ENCODE data around the gene TTF2.
A peak's percentile ranks its signal among the peaks of the same experiment; 100 is the strongest.

Gene TTF2

GRCh38 chr1:117044217-117044616 lies 15.9 kb upstream of the TTF2 start:
- no CpG with 5 or more reads among the region's 1 CpG for WGBS (ENCODE audit: extremely low coverage, insufficient coverage, insufficient read length)
- Histone ChIP-seq H3K4me1 (ENCODE audit: control insufficient read depth in 1 of 2, insufficient read depth in 2 of 2, low read length in 2 of 2) (no peaks in the 10 kb centered on the region), H3K27ac (ENCODE audit: low read depth, low read length) (no peak overlapping the region), H3K27me3 (ENCODE audit: insufficient read depth, low read length) (no peaks in the 10 kb centered on the region), H3K9ac (ENCODE audit: low read length) (no peak overlapping the region), H4K8ac (ENCODE audit: low read depth, low read length) (no peak overlapping the region), H3K4me3 (ENCODE audit: low read depth, low read length) (no peak overlapping the region), H4K91ac (ENCODE audit: low read depth, low read length) (no peak overlapping the region), H3K36me3 (ENCODE audit: control insufficient read depth in 1 of 2, insufficient read depth in 2 of 2, low read length in 2 of 2) (no peaks in the 10 kb centered on the region), H2AFZ (ENCODE audit: insufficient read depth, low read length, poor library complexity) (no peak overlapping the region), H2BK5ac (ENCODE audit: low read depth, low read length, poor library complexity) (no peak overlapping the region), H3K79me2 (ENCODE audit: control insufficient read depth, insufficient read depth, low read length, poor library complexity) (no peaks in the 10 kb centered on the region), H2AK5ac (ENCODE audit: low read length) (no peak overlapping the region), H3K9me3 (ENCODE audit: insufficient read depth, low read depth, low read length) (no peaks in the 10 kb centered on the region), H2BK120ac (ENCODE audit: insufficient read depth, low read length, poor library complexity) (no peak overlapping the region), H3K79me1 (ENCODE audit: low read length) (no peaks in the 10 kb centered on the region), H4K12ac (ENCODE audit: low read depth, low read length) (no peak overlapping the region), H3K18ac (ENCODE audit: low read length) (no peak overlapping the region), H3K23ac (ENCODE audit: low read length) (no peak overlapping the region), H3K4ac (ENCODE audit: low read depth, low read length) (no peak overlapping the region), H3K14ac (ENCODE audit: low read length) (no peak overlapping the region), H3K4me2 (ENCODE audit: low read length) (no peak overlapping the region), H2BK12ac (ENCODE audit: low read length) (no peak overlapping the region)
- no peak for DNase-seq

GRCh38 chr1:117045644-117046043 lies 14.5 kb upstream of the TTF2 start:
- no peak overlapping the region for H2BK5ac ChIP-seq (ENCODE audit: low read depth, low read length, poor library complexity)
- H2AK5ac ChIP-seq (ENCODE audit: low read length), result no peak overlapping the region
- no peak overlapping the region for H2AFZ ChIP-seq (ENCODE audit: insufficient read depth, low read length, poor library complexity)
- no peak overlapping the region for H3K27ac ChIP-seq (ENCODE audit: low read depth, low read length)
- H3K4me3 ChIP-seq (ENCODE audit: low read depth, low read length), result no peak overlapping the region
- H4K8ac ChIP-seq (ENCODE audit: low read depth, low read length), result no peak overlapping the region
- no CpG with 5 or more reads among the region's 2 CpGs for WGBS (ENCODE audit: extremely low coverage, insufficient coverage, insufficient read length)
- no peak overlapping the region for H2BK120ac ChIP-seq (ENCODE audit: insufficient read depth, low read length, poor library complexity)
- H3K9me3 ChIP-seq (ENCODE audit: insufficient read depth, low read depth, low read length), result no peaks in the 10 kb centered on the region
- H4K91ac ChIP-seq (ENCODE audit: low read depth, low read length), result no peak overlapping the region
- H3K9ac ChIP-seq (ENCODE audit: low read length), result no peak overlapping the region
- H2BK12ac ChIP-seq (ENCODE audit: low read length), result no peak overlapping the region
- no peaks in the 10 kb centered on the region for H3K36me3 ChIP-seq (ENCODE audit: control insufficient read depth in 1 of 2, insufficient read depth in 2 of 2, low read length in 2 of 2)
- no peak overlapping the region for H3K23ac ChIP-seq (ENCODE audit: low read length)
- H3K79me1 ChIP-seq (ENCODE audit: low read length), result no peaks in the 10 kb centered on the region
- H3K4me1 ChIP-seq (ENCODE audit: control insufficient read depth in 1 of 2, insufficient read depth in 2 of 2, low read length in 2 of 2), result no peaks in the 10 kb centered on the region
- H3K79me2 ChIP-seq (ENCODE audit: control insufficient read depth, insufficient read depth, low read length, poor library complexity), result no peaks in the 10 kb centered on the region
- DNase-seq, result no peak
- no peak overlapping the region for H3K4ac ChIP-seq (ENCODE audit: low read depth, low read length)
- H3K4me2 ChIP-seq (ENCODE audit: low read length), result no peak overlapping the region
- H3K14ac ChIP-seq (ENCODE audit: low read length), result no peak overlapping the region
- no peak overlapping the region for H3K18ac ChIP-seq (ENCODE audit: low read length)
- H4K12ac ChIP-seq (ENCODE audit: low read depth, low read length), result no peak overlapping the region
- no peaks in the 10 kb centered on the region for H3K27me3 ChIP-seq (ENCODE audit: insufficient read depth, low read length)

GRCh38 chr1:117046781-117047180 lies 13.3 kb upstream of the TTF2 start:
- Histone ChIP-seq H4K91ac (ENCODE audit: low read depth, low read length) (no peak overlapping the region), H3K4me3 (ENCODE audit: low read depth, low read length) (no peak overlapping the region), H4K12ac (ENCODE audit: low read depth, low read length) (no peak overlapping the region), H2BK5ac (ENCODE audit: low read depth, low read length, poor library complexity) (no peak overlapping the region), H3K4me2 (ENCODE audit: low read length) (no peak overlapping the region), H3K18ac (ENCODE audit: low read length) (no peak overlapping the region), H2BK120ac (ENCODE audit: insufficient read depth, low read length, poor library complexity) (no peak overlapping the region), H3K27me3 (ENCODE audit: insufficient read depth, low read length) (no peaks in the 10 kb centered on the region), H3K4ac (ENCODE audit: low read depth, low read length) (no peak overlapping the region), H2BK12ac (ENCODE audit: low read length) (no peak overlapping the region), H2AFZ (ENCODE audit: insufficient read depth, low read length, poor library complexity) (no peak overlapping the region), H3K79me2 (ENCODE audit: control insufficient read depth, insufficient read depth, low read length, poor library complexity) (no peaks in the 10 kb centered on the region), H3K9ac (ENCODE audit: low read length) (no peak overlapping the region), H3K9me3 (ENCODE audit: insufficient read depth, low read depth, low read length) (no peaks in the 10 kb centered on the region), H3K14ac (ENCODE audit: low read length) (no peak overlapping the region), H2AK5ac (ENCODE audit: low read length) (no peak overlapping the region), H3K79me1 (ENCODE audit: low read length) (no peaks in the 10 kb centered on the region), H3K4me1 (ENCODE audit: control insufficient read depth in 1 of 2, insufficient read depth in 2 of 2, low read length in 2 of 2) (no peaks in the 10 kb centered on the region), H3K36me3 (ENCODE audit: control insufficient read depth in 1 of 2, insufficient read depth in 2 of 2, low read length in 2 of 2) (no peaks in the 10 kb centered on the region), H3K23ac (ENCODE audit: low read length) (no peak overlapping the region), H3K27ac (ENCODE audit: low read depth, low read length) (no peak overlapping the region), H4K8ac (ENCODE audit: low read depth, low read length) (no peak overlapping the region)
- DNase-seq, result no peak
- no CpG with 5 or more reads among the region's 4 CpGs for WGBS (ENCODE audit: extremely low coverage, insufficient coverage, insufficient read length)

GRCh38 chr1:117047271-117047670 lies 12.9 kb upstream of the TTF2 start:
- Histone ChIP-seq H3K4me1 (ENCODE audit: control insufficient read depth in 1 of 2, insufficient read depth in 2 of 2, low read length in 2 of 2) (no peaks in the 10 kb centered on the region), H4K12ac (ENCODE audit: low read depth, low read length) (no peak overlapping the region), H4K8ac (ENCODE audit: low read depth, low read length) (no peak overlapping the region), H3K27ac (ENCODE audit: low read depth, low read length) (no peak overlapping the region), H3K4ac (ENCODE audit: low read depth, low read length) (no peak overlapping the region), H3K14ac (ENCODE audit: low read length) (no peak overlapping the region), H4K91ac (ENCODE audit: low read depth, low read length) (no peak overlapping the region), H3K23ac (ENCODE audit: low read length) (no peak overlapping the region), H2AK5ac (ENCODE audit: low read length) (no peak overlapping the region), H3K27me3 (ENCODE audit: insufficient read depth, low read length) (no peaks in the 10 kb centered on the region), H2BK120ac (ENCODE audit: insufficient read depth, low read length, poor library complexity) (no peak overlapping the region), H3K9ac (ENCODE audit: low read length) (no peak overlapping the region), H3K79me2 (ENCODE audit: control insufficient read depth, insufficient read depth, low read length, poor library complexity) (no peaks in the 10 kb centered on the region), H3K36me3 (ENCODE audit: control insufficient read depth in 1 of 2, insufficient read depth in 2 of 2, low read length in 2 of 2) (no peaks in the 10 kb centered on the region), H2BK12ac (ENCODE audit: low read length) (no peak overlapping the region), H3K79me1 (ENCODE audit: low read length) (no peaks in the 10 kb centered on the region), H3K4me2 (ENCODE audit: low read length) (no peak overlapping the region), H3K18ac (ENCODE audit: low read length) (no peak overlapping the region), H2BK5ac (ENCODE audit: low read depth, low read length, poor library complexity) (no peak overlapping the region), H3K4me3 (ENCODE audit: low read depth, low read length) (no peak overlapping the region), H3K9me3 (ENCODE audit: insufficient read depth, low read depth, low read length) (no peaks in the 10 kb centered on the region), H2AFZ (ENCODE audit: insufficient read depth, low read length, poor library complexity) (no peak overlapping the region)
- WGBS (ENCODE audit: extremely low coverage, insufficient coverage, insufficient read length), result no CpG with 5 or more reads among the region's 2 CpGs
- peak in 1 of 2 donors; percentile 19 for DNase-seq
